NCI-H748 treated with DMSO at 0.1 percent for 48 hours (cell line): Measurements from ENCODE around the gene YEATS2.
"Not testable (repeated sequence)": the region's sequence is repeated elsewhere in the genome, so short reads cannot be mapped to it uniquely, and the experiment has no call there.

Source experiments
- DNase-seq: peaks from one replicate; lab custom pipeline; 2025; lab: John Stamatoyannopoulos, UW

YEATS2 gene

GRCh38 chr3:183714622-183715021 is 17.0 kb downstream of the YEATS2 start:
- DNase-seq: no peak

DNA sequence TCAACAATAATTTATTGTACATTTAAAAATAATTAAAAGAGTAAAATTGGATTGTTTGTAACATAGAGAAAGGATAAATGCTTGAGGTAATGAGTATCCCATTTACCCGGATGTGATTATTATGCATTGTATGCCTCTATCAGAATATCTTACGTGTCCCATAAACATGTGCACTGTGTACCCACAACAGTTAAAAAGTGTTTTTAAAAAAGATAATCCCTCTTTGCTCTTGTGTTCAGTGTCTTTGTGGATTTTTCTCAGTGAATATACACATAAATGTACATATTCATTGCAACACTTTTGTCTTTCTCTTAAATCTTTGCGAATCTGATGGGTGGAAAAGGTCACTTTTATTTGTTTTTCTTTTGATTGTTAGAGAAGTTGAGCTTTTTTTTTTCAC is 20.4 kb downstream of the YEATS2 start:
- DNase-seq: no peak

GRCh38 chr3:183725387-183725786 is 27.8 kb downstream of the YEATS2 start:
- DNase-seq: no peak

GRCh38 chr3:183728204-183728603 is 30.6 kb downstream of the YEATS2 start:
- DNase-seq: no peak

- DNase-seq: no peak
Observed at GRCh38 chr3:183730361-183730760, 32.8 kb downstream of the YEATS2 start.

GRCh38 chr3:183731611-183732010 is 34.0 kb downstream of the YEATS2 start:
- no peak for DNase-seq

DNA sequence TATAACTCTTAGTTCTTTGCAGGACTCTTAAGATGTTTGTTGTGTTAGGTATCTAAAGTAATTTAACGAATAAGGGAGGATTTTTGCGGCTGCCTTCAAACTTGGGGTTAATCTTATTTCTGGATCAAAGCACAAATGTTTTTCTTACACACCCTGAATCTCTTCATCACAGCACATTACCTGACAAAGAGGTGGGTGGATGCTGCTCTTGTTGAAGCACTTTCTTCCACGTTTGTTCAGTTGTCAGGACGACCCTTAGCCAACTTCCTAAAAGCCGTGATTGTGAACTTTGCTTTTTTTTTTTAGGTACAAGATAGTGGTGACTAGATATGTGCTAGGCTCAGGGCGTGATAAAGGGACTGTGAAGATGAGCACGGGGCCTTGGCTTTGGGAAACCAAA is 36.0 kb downstream of the YEATS2 start:
- DNase-seq: no peak

DNA sequence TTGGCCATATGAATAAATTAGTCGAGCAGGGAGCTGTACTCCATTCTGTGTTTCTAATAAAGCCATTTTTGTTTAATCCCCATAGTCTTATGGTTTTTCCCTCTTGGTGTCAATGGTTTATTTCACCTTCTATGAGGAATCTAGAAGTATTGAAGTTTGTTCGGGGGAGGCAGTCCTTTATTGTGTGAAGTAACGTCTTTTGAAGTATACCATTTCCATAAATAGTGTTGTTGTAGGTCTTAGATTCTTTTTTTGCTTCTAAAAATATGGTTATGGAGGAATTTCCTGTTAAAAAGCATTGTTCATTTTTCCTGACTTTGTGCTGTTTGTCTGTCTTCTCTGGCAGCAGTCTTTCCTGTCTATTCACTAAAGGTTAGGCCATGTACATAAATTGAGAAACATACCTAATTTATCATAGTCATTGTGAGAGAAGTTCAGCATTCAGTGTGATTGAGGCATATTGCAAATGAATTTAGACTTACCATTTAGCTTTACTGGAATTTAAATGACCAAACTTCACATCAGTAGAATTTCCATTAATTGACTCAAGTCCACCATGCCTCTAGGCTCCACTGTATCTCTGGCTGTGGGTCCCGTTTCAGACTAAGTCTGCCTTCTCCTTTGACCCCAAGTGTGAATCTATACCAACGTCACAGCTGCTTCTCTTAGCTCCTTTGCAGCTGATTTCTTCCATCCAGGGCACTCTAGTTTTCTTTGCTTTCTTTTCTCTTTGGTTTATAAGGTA is 37.3 kb downstream of the YEATS2 start:
- no peak for DNase-seq

DNA sequence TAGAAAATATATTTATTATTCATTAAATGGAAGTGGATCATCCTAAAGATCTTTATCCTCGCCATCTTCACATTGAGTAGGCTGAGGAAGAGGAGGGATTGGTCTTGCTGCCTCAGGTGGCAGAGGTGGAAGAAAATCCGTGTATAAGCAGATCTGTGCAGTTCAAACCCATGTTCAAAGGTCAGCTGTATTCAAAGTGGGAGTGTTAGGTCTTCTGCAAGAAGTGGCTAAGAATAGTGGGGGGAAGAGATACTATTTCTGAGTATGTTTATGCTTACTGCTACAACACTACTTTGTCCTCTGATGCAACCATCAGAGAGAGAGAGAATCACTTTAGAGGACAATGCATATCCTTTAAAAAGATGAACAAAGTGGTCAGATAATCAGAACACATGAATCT is 39.5 kb downstream of the YEATS2 start:
- no peak for DNase-seq

DNA sequence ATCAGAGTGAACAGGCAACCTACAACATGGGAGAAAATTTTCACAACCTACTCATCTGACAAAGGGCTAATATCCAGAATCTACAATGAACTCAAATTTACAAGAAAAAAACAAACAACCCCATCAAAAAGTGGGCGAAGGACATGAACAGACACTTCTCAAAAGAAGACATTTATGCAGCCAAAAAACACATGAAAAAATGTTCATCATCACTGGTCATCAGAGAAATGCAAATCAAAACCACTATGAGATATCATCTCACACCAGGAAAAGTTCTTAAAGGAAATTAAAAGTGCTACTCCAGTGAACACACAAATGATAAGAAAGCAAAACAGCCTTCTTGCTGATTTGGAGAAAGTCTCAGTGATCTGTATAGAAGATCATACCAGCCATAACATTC is 42.6 kb downstream of the YEATS2 start:
- DNase-seq: not testable (repeated sequence)

DNA sequence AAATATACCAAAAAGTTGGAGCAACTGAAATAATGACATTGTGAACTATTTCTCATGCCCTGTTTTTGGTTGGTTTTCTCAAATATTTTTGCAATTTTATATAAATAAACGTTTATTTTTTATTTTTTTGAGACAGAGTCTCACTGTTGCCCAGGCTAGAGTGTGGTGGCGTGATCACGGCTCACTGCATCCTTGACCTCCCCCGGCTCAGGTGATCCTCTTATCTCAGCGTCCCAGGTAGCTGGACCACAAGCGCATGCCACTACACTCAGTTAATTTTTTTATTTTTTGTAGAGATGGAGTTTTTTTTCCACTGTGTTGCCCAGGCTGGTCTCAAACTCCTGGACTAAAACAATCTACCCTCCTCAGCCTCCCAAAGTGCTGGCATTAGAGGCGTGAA is 45.6 kb downstream of the YEATS2 start:
- no peak for DNase-seq

DNA sequence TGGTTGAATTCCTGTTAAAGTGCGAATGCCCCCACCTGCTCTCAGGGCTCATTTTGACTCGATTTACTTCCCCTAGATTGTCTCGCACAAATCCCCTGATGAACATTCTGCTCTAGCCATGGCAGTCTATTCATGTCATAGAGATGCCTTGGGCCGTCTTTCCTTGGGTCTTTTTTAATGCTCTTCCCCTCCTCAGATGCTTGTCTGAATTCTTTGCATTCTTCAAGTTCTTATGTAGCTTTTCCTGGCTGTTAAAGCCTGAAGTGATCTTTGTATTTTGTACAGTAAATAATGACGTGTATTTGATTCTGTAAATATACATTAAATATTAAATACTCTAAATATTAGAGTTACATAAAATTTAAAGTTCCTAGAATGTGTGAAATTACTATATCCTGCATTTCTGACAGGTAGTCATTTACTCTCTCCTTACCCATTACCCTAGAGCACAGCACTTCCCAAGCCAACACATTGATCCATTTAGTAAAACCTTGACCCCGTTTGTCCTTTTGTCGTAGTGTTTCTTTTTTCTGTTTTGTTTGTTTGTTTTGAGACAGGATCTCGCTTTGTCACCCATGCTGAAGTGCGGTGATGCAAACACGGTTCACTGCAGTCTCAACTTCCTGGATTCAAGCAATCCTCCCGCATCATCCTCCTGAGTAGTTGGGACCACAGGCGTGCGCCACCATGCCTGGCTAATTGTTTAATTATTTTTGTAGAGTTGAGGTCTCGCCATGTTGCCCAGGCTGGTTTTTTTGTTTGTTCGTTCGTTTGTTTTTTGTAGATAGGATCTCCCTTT is 47.9 kb downstream of the YEATS2 start:
- DNase-seq: no peak

GRCh38 chr3:183754052-183754451 is 56.5 kb downstream of the YEATS2 start:
- DNase-seq: no peak

- no peak for DNase-seq
Observed at GRCh38 chr3:183762304-183762703, 64.7 kb downstream of the YEATS2 start.

GRCh38 chr3:183764847-183765731 is 67.5 kb downstream of the YEATS2 start:
- DNase-seq: no peak

DNA sequence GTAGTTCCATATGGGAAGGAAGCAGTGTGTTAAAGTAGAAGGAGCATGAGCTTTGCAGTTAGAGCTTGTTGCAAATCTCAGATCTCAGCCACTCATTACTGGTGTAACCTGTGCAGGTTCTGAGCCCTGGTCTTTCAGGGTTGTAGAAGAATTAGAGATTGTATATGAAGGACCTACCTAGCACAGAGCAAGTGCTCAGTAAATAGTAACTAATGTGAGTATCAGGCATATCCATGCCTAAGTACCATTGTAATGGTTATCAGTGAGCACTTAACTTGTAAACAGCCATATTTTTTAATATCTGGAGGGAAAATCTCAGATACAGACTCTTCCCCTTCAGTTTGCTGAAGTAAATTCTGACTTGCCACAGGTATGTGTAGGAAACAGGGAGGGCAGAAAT is 68.5 kb downstream of the YEATS2 start:
- DNase-seq: no peak

DNA sequence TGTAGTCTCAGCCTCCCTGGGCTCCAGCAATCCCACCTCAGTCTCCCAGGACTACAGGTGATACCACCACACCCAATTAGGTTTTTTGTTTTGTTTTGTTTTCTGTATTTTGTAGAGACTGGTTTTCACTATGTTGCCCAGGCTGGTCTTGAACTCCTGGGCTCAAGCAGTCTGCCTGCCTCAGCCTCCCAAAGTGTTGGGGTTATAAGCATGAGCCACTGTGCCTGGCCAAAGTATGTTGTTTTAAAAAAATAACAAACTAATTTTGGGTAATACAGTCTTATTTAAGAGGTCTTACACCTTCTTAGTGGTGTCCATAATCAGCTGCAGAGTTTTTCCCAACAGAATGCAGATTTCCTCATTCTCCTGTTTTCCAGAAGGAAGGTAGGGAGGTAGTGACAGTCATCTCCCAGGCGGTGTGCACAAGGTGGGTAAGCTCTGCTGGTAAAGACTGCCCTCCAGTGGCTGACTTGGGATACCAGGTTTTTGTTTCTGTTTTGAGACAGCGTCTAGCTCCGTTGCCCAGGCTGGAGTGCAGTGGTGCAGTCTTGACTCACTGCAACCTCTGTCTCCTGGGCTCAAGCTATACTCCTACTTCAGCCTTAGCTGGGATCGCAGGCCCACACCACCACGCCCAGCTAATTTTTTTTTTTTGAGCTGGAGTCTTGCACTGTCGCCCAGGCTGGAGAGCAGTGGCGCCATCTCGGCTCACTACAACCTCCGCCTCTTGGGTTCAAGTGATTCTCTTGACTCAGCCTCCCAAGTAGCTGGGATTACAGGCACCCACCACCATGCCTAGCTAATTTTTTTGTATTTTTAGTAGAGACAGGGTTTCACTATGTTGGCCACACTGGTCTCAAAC is 69.4 kb downstream of the YEATS2 start:
- no peak for DNase-seq

GRCh38 chr3:183768114-183768513 is 70.5 kb downstream of the YEATS2 start:
- no peak for DNase-seq

DNA sequence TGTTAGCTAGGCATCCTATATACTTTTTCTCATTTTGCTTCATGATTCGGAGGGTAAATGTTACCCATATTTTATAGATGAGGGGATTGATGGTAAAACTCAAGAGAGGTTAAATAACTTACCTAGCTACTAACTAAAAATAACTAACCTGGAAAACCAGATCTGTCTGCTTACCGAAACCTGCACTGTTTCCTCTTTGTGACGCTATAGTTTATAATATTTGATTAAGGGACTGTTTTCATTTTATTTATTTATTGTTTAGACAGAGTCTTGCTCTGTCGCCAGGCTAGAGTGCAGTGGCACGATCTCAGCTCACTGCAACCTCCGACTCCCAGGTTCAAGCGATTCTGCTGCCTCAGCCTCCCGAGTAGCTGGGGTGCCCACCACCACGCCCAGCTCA is 71.9 kb downstream of the YEATS2 start:
- DNase-seq: no peak

- no peak for DNase-seq
Observed at GRCh38 chr3:183774631-183775030, 77.0 kb downstream of the YEATS2 start.

- no peak for DNase-seq
Observed at GRCh38 chr3:183775781-183776180, 78.2 kb downstream of the YEATS2 start.

DNA sequence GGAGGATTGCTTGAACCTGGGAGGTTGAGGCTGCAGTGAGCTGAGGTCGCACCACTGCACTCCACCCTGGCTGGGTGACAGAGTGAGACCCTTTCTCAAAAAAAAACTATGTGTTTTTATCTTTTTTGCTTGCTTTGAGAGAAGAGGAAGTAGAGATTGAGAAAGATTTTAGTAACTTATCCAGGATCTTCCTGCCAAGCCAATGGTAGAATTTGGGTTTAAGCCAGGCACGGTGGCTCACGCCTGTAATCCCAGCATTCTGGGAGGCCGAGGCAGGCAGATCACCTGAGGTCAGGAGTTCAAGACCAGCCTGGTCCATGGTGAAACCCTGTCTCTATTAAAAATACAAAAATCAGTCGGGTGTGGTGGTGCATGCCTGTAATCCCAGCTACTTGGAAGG is 78.9 kb downstream of the YEATS2 start:
- not testable (repeated sequence) for DNase-seq
